Measurements from ENCODE around the gene HOXA6.

DNA sequence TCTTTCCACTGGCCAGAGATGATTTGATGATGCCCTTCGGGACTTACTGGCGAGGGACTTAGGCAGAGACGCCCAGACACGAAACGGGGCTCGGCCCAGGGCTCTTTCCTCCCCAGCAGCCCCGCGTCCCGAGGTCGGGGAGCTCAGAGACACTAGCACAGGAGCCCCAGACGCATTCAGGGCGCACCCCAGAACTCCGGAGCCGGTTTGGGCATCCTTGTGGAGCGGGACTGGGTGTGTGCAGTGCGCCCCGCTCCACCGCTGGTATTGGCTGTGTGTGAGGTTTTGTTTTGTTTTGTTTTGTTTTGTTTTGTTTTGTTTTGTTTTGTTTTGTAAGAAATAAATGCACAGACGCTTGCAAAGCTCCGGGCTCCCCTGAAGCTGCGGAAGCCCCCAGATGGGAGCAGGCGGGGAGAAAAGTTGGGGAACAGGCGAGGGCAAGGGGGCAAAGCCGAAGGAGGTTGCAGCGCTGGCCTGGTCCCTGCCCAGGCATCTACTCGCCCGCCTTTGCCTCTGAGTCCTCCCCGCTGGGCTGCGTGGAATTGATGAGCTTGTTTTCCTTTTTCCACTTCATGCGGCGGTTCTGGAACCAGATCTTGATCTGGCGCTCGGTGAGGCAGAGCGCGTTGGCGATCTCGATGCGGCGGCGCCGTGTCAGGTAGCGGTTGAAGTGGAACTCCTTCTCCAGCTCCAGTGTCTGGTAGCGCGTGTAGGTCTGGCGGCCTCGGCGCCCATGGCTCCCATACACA, 2.2 kb downstream of the HOXA6 start:
- TF ChIP-seq, protein P1, sequence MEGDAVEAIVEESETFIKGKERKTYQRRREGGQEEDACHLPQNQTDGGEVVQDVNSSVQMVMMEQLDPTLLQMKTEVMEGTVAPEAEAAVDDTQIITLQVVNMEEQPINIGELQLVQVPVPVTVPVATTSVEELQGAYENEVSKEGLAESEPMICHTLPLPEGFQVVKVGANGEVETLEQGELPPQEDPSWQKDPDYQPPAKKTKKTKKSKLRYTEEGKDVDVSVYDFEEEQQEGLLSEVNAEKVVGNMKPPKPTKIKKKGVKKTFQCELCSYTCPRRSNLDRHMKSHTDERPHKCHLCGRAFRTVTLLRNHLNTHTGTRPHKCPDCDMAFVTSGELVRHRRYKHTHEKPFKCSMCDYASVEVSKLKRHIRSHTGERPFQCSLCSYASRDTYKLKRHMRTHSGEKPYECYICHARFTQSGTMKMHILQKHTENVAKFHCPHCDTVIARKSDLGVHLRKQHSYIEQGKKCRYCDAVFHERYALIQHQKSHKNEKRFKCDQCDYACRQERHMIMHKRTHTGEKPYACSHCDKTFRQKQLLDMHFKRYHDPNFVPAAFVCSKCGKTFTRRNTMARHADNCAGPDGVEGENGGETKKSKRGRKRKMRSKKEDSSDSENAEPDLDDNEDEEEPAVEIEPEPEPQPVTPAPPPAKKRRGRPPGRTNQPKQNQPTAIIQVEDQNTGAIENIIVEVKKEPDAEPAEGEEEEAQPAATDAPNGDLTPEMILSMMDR (IDR thresholded peaks at IDR 0.05; ENCODE audit: low read length) = no peak
- TF ChIP-seq EZH2 (IDR thresholded peaks at IDR 0.05; ENCODE audit: borderline replicate concordance, low read length) = no peak
